ENCODE results near the gene ALDH1A3. TPM values are rescaled to one million over a fixed set of nuclear protein-coding genes. Genes with fewer than 3 reads are reported as not detected.

ALDH1A3 gene
- 1,774 and 2,025 TPM in 2 replicates for total RNA-seq (2014; rRNA removed; shearing (Covaris generic))

GRCh38 chr15:100879464-100880138 lies at the start of gene ALDH1A3:
Gene ALDH1A3, plus strand, starts transcription at chr15:100879831. Its CDS starts 77 bp downstream, at chr15:100879908.

GRCh38 chr15:100918690-100919480 lies 39.3 kb downstream of the ALDH1A3 start, which contains the start of gene LRRK1:
Gene LRRK1, plus strand, starts transcription at chr15:100919357. Its CDS starts 5,276 bp downstream, at chr15:100924633.

Small RNA genes within 50 kb of the gene (small RNA-seq; reads per million reads assigned to genes)
- gene AC015712.3 = not detected

Other genes with a start within 250 kb of the ALDH1A3 start
- 5.8 and 8.4 TPM in 2 replicates for gene LRRK1, start 39.5 kb downstream of the ALDH1A3 start, total RNA-seq (2014; rRNA removed; shearing (Covaris generic))